ENCODE measurements around the gene ACTG2. TPM values are rescaled to one million over a fixed set of nuclear protein-coding genes. Genes with fewer than 3 reads are reported as not detected.
"Not testable (repeated sequence)": the region's sequence is repeated elsewhere in the genome, so short reads cannot be mapped to it uniquely, and the experiment has no call there.

The ACTG2 gene
- total RNA-seq (2014; rRNA removed; shearing (Covaris generic)), result not detected in 2 replicates

- no peak for DNase-seq (ENCODE audit: low spot score)
Measured at GRCh38 chr2:73892631-73893329, at the start of gene ACTG2. ACTG2 (plus strand) TSS chr2:73893008; CDS start chr2:73901312, 8,304 bp downstream.

GRCh38 chr2:73844087-73844486, 48.7 kb upstream of the ACTG2 start:
- in situ Hi-C loops (cut with HindIII; ENCODE audit: low sequenced_read_pairs), result no loop called here
- no peak for DNase-seq (ENCODE audit: low spot score)

More at GRCh38 chr2:73892631-73893329, at the start of gene ACTG2:
- in situ Hi-C loops (cut with HindIII; ENCODE audit: low sequenced_read_pairs), result no loop called here

GRCh38 chr2:73850009-73850408, 42.8 kb upstream of the ACTG2 start:
- no peak for DNase-seq (ENCODE audit: low spot score)
- in situ Hi-C loops (cut with HindIII; ENCODE audit: low sequenced_read_pairs), result no loop called here

- in situ Hi-C loops (cut with HindIII; ENCODE audit: low sequenced_read_pairs), result no loop called here
- no peak for DNase-seq (ENCODE audit: low spot score)
Measured at GRCh38 chr2:73851274-73851673, 41.5 kb upstream of the ACTG2 start.

- DNase-seq (ENCODE audit: low spot score), result no peak
Measured at GRCh38 chr2:73852020-73852419, 40.8 kb upstream of the ACTG2 start.

GRCh38 chr2:73855526-73855925, 37.3 kb upstream of the ACTG2 start:
- in situ Hi-C loops (cut with HindIII; ENCODE audit: low sequenced_read_pairs), result no loop called here
- no peak for DNase-seq (ENCODE audit: low spot score)

More at GRCh38 chr2:73852020-73852419, 40.8 kb upstream of the ACTG2 start:
- in situ Hi-C loops (cut with HindIII; ENCODE audit: low sequenced_read_pairs), result no loop called here

- no peak for DNase-seq (ENCODE audit: low spot score)
- in situ Hi-C loops (cut with HindIII; ENCODE audit: low sequenced_read_pairs), result no loop called here
Measured at GRCh38 chr2:73856214-73856613, 36.6 kb upstream of the ACTG2 start.

GRCh38 chr2:73859721-73860586, 32.9 kb upstream of the ACTG2 start:
- DNase-seq (ENCODE audit: low spot score), result no peak
- in situ Hi-C loops (cut with HindIII; ENCODE audit: low sequenced_read_pairs), result no loop called here

GRCh38 chr2:73862987-73863386, 29.8 kb upstream of the ACTG2 start:
- DNase-seq (ENCODE audit: low spot score), result no peak
- in situ Hi-C loops (cut with HindIII; ENCODE audit: low sequenced_read_pairs), result no loop called here

- no peak for DNase-seq (ENCODE audit: low spot score)
- in situ Hi-C loops (cut with HindIII; ENCODE audit: low sequenced_read_pairs), result no loop called here
Measured at GRCh38 chr2:73868204-73868978, 24.4 kb upstream of the ACTG2 start.

- in situ Hi-C loops (cut with HindIII; ENCODE audit: low sequenced_read_pairs), result no loop called here
- peak; percentile 54 for DNase-seq (ENCODE audit: low spot score)
Measured at GRCh38 chr2:73870084-73870483, 22.7 kb upstream of the ACTG2 start.

GRCh38 chr2:73877071-73877802, 15.6 kb upstream of the ACTG2 start:
- in situ Hi-C loops (cut with HindIII; ENCODE audit: low sequenced_read_pairs), result no loop called here
- DNase-seq (ENCODE audit: low spot score), result no peak

GRCh38 chr2:73877984-73878383, 14.8 kb upstream of the ACTG2 start:
- in situ Hi-C loops (cut with HindIII; ENCODE audit: low sequenced_read_pairs), result not testable (repeated sequence)

GRCh38 chr2:73885406-73885805, 7.4 kb upstream of the ACTG2 start:
- in situ Hi-C loops (cut with HindIII; ENCODE audit: low sequenced_read_pairs), result no loop called here
- no peak for DNase-seq (ENCODE audit: low spot score)

More at GRCh38 chr2:73877984-73878383, 14.8 kb upstream of the ACTG2 start:
- DNase-seq (ENCODE audit: low spot score), result not testable (repeated sequence)

- in situ Hi-C loops (cut with HindIII; ENCODE audit: low sequenced_read_pairs), result no loop called here
Measured at GRCh38 chr2:73886357-73886756, 6.5 kb upstream of the ACTG2 start.

GRCh38 chr2:73887596-73888353, 5.0 kb upstream of the ACTG2 start:
- not testable (repeated sequence) for DNase-seq (ENCODE audit: low spot score)

More at GRCh38 chr2:73886357-73886756, 6.5 kb upstream of the ACTG2 start:
- no peak for DNase-seq (ENCODE audit: low spot score)

GRCh38 chr2:73888388-73888787, 4.4 kb upstream of the ACTG2 start:
- DNase-seq (ENCODE audit: low spot score), result no peak
- in situ Hi-C loops (cut with HindIII; ENCODE audit: low sequenced_read_pairs), result no loop called here

More at GRCh38 chr2:73887596-73888353, 5.0 kb upstream of the ACTG2 start:
- in situ Hi-C loops (cut with HindIII; ENCODE audit: low sequenced_read_pairs), result not testable (repeated sequence)

GRCh38 chr2:73889206-73889605, 3.6 kb upstream of the ACTG2 start:
- DNase-seq (ENCODE audit: low spot score), result no peak
- in situ Hi-C loops (cut with HindIII; ENCODE audit: low sequenced_read_pairs), result no loop called here
